ENCODE measurements around the gene INPPL1. TPM values are rescaled to one million over a fixed set of nuclear protein-coding genes. Genes with fewer than 3 reads are reported as not detected.

Gene INPPL1
- total and polyA plus RNA-seq, 10 of the 15 experiments (the other 5 are each of a cell fraction or from before 2014, with no cell fraction given), result 0.47 to 116 (median 43.4) TPM

GRCh38 chr11:72278905-72279304 is 54.3 kb downstream of the INPPL1 start (continued):
- TF ChIP-seq ZNF592 (IDR thresholded peaks at IDR 0.05), result no peak

GRCh38 chr11:72280037-72280436 is 55.5 kb downstream of the INPPL1 start:
- ATAC-seq (no peak), DNase-seq (ENCODE audit: low read depth, low spot score) (no peak), FAIRE-seq (no peak)
- H3K4me2 ChIP-seq (ENCODE audit: control insufficient read depth, insufficient read depth), result no peak overlapping the region
- 85% methylated on average over 12 of the region's 12 CpGs for WGBS (ENCODE audit: insufficient coverage, insufficient replicate concordance, low lambda C conversion rate, missing lambda C conversion rate)
- ChIA-PET RAD21 (ENCODE audit: unreplicated experiment) (no interaction called here), SMC1A (ENCODE audit: uncharacterized antibody, unreplicated experiment) (no interaction called here), CTCF (no interaction called here), POLR2A (interaction anchor here (0.6 kb wide), 1 partner anchor 8 kb away, joined by 3 read pairs; no protein-coding TSS in a partner anchor)
- no peaks in the 10 kb centered on the region for H3K27me3 ChIP-seq (replicated peaks in 1 of 2; ENCODE audit: control insufficient read depth in 2 of 2, insufficient read depth in 2 of 2, low read length in 1 of 2)
- H3K4me3 ChIP-seq, result no peak overlapping the region
- no peak overlapping the region for H3K27ac ChIP-seq (ENCODE audit: control insufficient read depth, insufficient read depth)
- H3K9ac ChIP-seq (ENCODE audit: control insufficient read depth, insufficient read depth, low read length), result no peak overlapping the region
- no peaks in the 10 kb centered on the region for H3K9me3 ChIP-seq (replicated peaks; ENCODE audit: control insufficient read depth, insufficient read depth, low read length)
- BruUV-seq (replicated peaks), result no TSS peak
- in situ Hi-C loops (cut with MboI) (no loop called here), intact Hi-C loops (cut with micrococcal nuclease; ENCODE audit: unreplicated experiment) (no loop called here)
- no peaks in the 10 kb centered on the region for H3K79me2 ChIP-seq (ENCODE audit: control insufficient read depth, insufficient read depth, low read length)
- no peaks in the 10 kb centered on the region for H4K20me1 ChIP-seq (ENCODE audit: control insufficient read depth, insufficient read depth)
- H3K36me3 ChIP-seq (ENCODE audit: control insufficient read depth in 2 of 2, insufficient read depth in 2 of 2, low read length in 1 of 2), result no peaks in the 10 kb centered on the region
- H3K4me1 ChIP-seq (ENCODE audit: control insufficient read depth, insufficient read depth, low read length), result no peaks in the 10 kb centered on the region
- no peak overlapping the region for H2AFZ ChIP-seq (ENCODE audit: control insufficient read depth, low read depth, low read length)
- TF ChIP-seq ZBED1 (IDR thresholded peaks at IDR 0.05; ENCODE audit: borderline replicate concordance) (no peak), ZNF687 (IDR thresholded peaks at IDR 0.05) (no peak), ZNF217 (IDR thresholded peaks at IDR 0.05) (no peak), ZNF592 (IDR thresholded peaks at IDR 0.05) (no peak), RAD21 (IDR thresholded peaks at IDR 0.05; ENCODE audit: insufficient read depth, low read depth, low read length) (no peak), CREM (IDR thresholded peaks at IDR 0.05; ENCODE audit: low read depth) (no peak)
